Globus pallidus (tissue), 1 donor: ENCODE measurements around the gene DMAP1.

Experiments used
- DNase-seq: peaks from one replicate; pipeline ENCODE4 v3.0.0-alpha.2; 2015; ENCODE audit warnings: low spot score

The DMAP1 gene

GRCh38 chr1:44254392-44254910, 41.2 kb downstream of the DMAP1 start:
- DNase-seq, result no peak

- DNase-seq, result no peak
These were observed 43.7 kb downstream of the DMAP1 start for GRCh38 chr1:44256762-44257554.

- no peak for DNase-seq
These were observed 45.8 kb downstream of the DMAP1 start for GRCh38 chr1:44259090-44259489.

GRCh38 chr1:44260792-44261170, 47.5 kb downstream of the DMAP1 start:
- DNase-seq, result no peak

GRCh38 chr1:44261171-44261817, 48.0 kb downstream of the DMAP1 start:
- DNase-seq, result no peak

GRCh38 chr1:44261962-44262361, 48.7 kb downstream of the DMAP1 start:
- DNase-seq, result no peak

GRCh38 chr1:44262414-44262813, 49.1 kb downstream of the DMAP1 start:
- DNase-seq, result no peak

GRCh38 chr1:44262816-44263567, 49.7 kb downstream of the DMAP1 start:
- no peak for DNase-seq

GRCh38 chr1:44263568-44264450, 50.5 kb downstream of the DMAP1 start:
- DNase-seq, result no peak

GRCh38 chr1:44264451-44264771, 51.1 kb downstream of the DMAP1 start:
- DNase-seq, result no peak

GRCh38 chr1:44265656-44266358, 52.5 kb downstream of the DMAP1 start:
- DNase-seq, result no peak

- DNase-seq, result no peak
These were observed 53.4 kb downstream of the DMAP1 start for GRCh38 chr1:44266400-44267344.

- DNase-seq, result no peak
These were observed 54.2 kb downstream of the DMAP1 start for GRCh38 chr1:44267438-44267837.

- DNase-seq, result no peak
These were observed 54.8 kb downstream of the DMAP1 start for GRCh38 chr1:44268054-44268453.
